ENCODE results near the gene CDRT4.

The CDRT4 gene

GRCh38 chr17:15431766-15432165 is 35.7 kb downstream of the CDRT4 start:
- DNase-seq (ENCODE audit: low spot score), result no peak

GRCh38 chr17:15431196-15431595 is 36.2 kb downstream of the CDRT4 start:
- DNase-seq (ENCODE audit: low spot score), result no peak

GRCh38 chr17:15424521-15424920 is 42.9 kb downstream of the CDRT4 start:
- DNase-seq (ENCODE audit: low spot score), result no peak

GRCh38 chr17:15422392-15422965 is 44.9 kb downstream of the CDRT4 start:
- DNase-seq (ENCODE audit: low spot score), result peak; percentile 93

- DNase-seq (ENCODE audit: low spot score), result no peak
Observed at GRCh38 chr17:15418781-15419180, 48.6 kb downstream of the CDRT4 start.

GRCh38 chr17:15414532-15415306 is 52.7 kb downstream of the CDRT4 start:
- no peak for DNase-seq (ENCODE audit: low spot score)

- no peak for DNase-seq (ENCODE audit: low spot score)
Observed at GRCh38 chr17:15413101-15413771, 54.2 kb downstream of the CDRT4 start.

- DNase-seq (ENCODE audit: low spot score), result no peak
Observed at GRCh38 chr17:15412606-15413005, 54.8 kb downstream of the CDRT4 start.

- DNase-seq (ENCODE audit: low spot score), result no peak
Observed at GRCh38 chr17:15411384-15412198, 55.8 kb downstream of the CDRT4 start.

- DNase-seq (ENCODE audit: low spot score), result peak; percentile 96
Observed at GRCh38 chr17:15409721-15410250, 57.6 kb downstream of the CDRT4 start.

GRCh38 chr17:15408803-15409202 is 58.6 kb downstream of the CDRT4 start:
- DNase-seq (ENCODE audit: low spot score), result no peak

- peak; percentile 95 for DNase-seq (ENCODE audit: low spot score)
Observed at GRCh38 chr17:15406081-15406480, 61.3 kb downstream of the CDRT4 start.

GRCh38 chr17:15405058-15405415 is 62.4 kb downstream of the CDRT4 start:
- no peak for DNase-seq (ENCODE audit: low spot score)

- no peak for DNase-seq (ENCODE audit: low spot score)
Observed at GRCh38 chr17:15404106-15405057, 63.0 kb downstream of the CDRT4 start.

GRCh38 chr17:15403276-15403939 is 64.0 kb downstream of the CDRT4 start:
- no peak for DNase-seq (ENCODE audit: low spot score)

- DNase-seq (ENCODE audit: low spot score), result no peak
Observed at GRCh38 chr17:15399443-15399842, 68.0 kb downstream of the CDRT4 start.

- DNase-seq (ENCODE audit: low spot score), result no peak
Observed at GRCh38 chr17:15398736-15399331, 68.6 kb downstream of the CDRT4 start.

- peak; percentile 56 for DNase-seq (ENCODE audit: low spot score)
Observed at GRCh38 chr17:15398291-15398690, 69.1 kb downstream of the CDRT4 start.

- no peak for DNase-seq (ENCODE audit: low spot score)
Observed at GRCh38 chr17:15397620-15398019, 69.8 kb downstream of the CDRT4 start.

GRCh38 chr17:15395091-15395490 is 72.3 kb downstream of the CDRT4 start:
- DNase-seq (ENCODE audit: low spot score), result no peak

All from COLO829 (cell line).